D341Med (cell line): ENCODE measurements around the gene MDFI.

Source experiments
- DNase-seq: peaks from one replicate; pipeline ENCODE4 v3.0.0; 2012; ENCODE audit warnings: low spot score

MDFI gene

GRCh38 chr6:41634657-41635056 lies 3.6 kb upstream of the MDFI start:
- DNase-seq = no peak

- DNase-seq = no peak
These were observed 2.9 kb upstream of the MDFI start for GRCh38 chr6:41635365-41635764.

- DNase-seq = no peak
These were observed 1.5 kb upstream of the MDFI start for GRCh38 chr6:41636833-41637193.

- DNase-seq = no peak
These were observed 870 bp upstream of the MDFI start for GRCh38 chr6:41637194-41638001.

- DNase-seq = no peak
These were observed 904 bp downstream of the MDFI start for GRCh38 chr6:41638935-41639808.

- DNase-seq = no peak
These were observed 1.6 kb downstream of the MDFI start for GRCh38 chr6:41639809-41640371.

GRCh38 chr6:41640426-41640825 lies 2.2 kb downstream of the MDFI start:
- no peak for DNase-seq

GRCh38 chr6:41641352-41641925 lies 3.2 kb downstream of the MDFI start:
- no peak for DNase-seq

- no peak for DNase-seq
These were observed 4.1 kb downstream of the MDFI start for GRCh38 chr6:41642090-41642959.

GRCh38 chr6:41642960-41643898 lies 5.0 kb downstream of the MDFI start:
- no peak for DNase-seq

- DNase-seq = no peak
These were observed 5.6 kb downstream of the MDFI start for GRCh38 chr6:41643899-41644269.

- no peak for DNase-seq
These were observed 6.1 kb downstream of the MDFI start for GRCh38 chr6:41644297-41644879.

- DNase-seq = no peak
These were observed 6.8 kb downstream of the MDFI start for GRCh38 chr6:41645007-41645618.

- no peak for DNase-seq
These were observed 7.9 kb downstream of the MDFI start for GRCh38 chr6:41646026-41646795.

- no peak for DNase-seq
These were observed 8.8 kb downstream of the MDFI start for GRCh38 chr6:41647061-41647511.

- DNase-seq = no peak
These were observed 9.9 kb downstream of the MDFI start for GRCh38 chr6:41648070-41648585.

GRCh38 chr6:41648921-41649320 lies 10.7 kb downstream of the MDFI start:
- no peak for DNase-seq

- peak; percentile 25 for DNase-seq
These were observed 11.3 kb downstream of the MDFI start for GRCh38 chr6:41649596-41649995.

GRCh38 chr6:41650120-41650519 lies 11.9 kb downstream of the MDFI start:
- DNase-seq = no peak
